Effector memory CD4-positive, alpha-beta T cell (primary cell): ENCODE data around the gene TMEM254.
"Not testable (repeated sequence)": the region's sequence is repeated elsewhere in the genome, so short reads cannot be mapped to it uniquely, and the experiment has no call there.

Experiments
- DNase-seq, 3 donors: peaks; one replicate each; pipeline ENCODE4 v3.0.0-alpha.2; 2020
- H3K27ac ChIP-seq: 2 replicates; pipeline ENCODE4 v1.7.0; 2013; ENCODE audit warnings: mild to moderate bottlenecking, low read length, moderate library complexity; ENCODE audit not compliant: insufficient read depth, poor library complexity, severe bottlenecking
- H3K27me3 ChIP-seq: replicated peaks from 2 replicates; pipeline ENCODE4 v1.7.0; 2013; ENCODE audit warnings: mild to moderate bottlenecking, low read length; ENCODE audit not compliant: insufficient read depth, control insufficient read depth, poor library complexity, severe bottlenecking
- H3K36me3 ChIP-seq: 2 replicates; pipeline ENCODE4 v1.7.0; 2013; ENCODE audit warnings: mild to moderate bottlenecking, low read length, moderate library complexity; ENCODE audit not compliant: control insufficient read depth, insufficient read depth
- H3K4me1 ChIP-seq: 2 replicates; pipeline ENCODE4 v1.7.0; 2013; ENCODE audit warnings: low read length, mild to moderate bottlenecking; ENCODE audit not compliant: control insufficient read depth, insufficient read depth, poor library complexity, severe bottlenecking
- H3K4me3 ChIP-seq: 2 replicates; pipeline ENCODE4 v1.7.0; 2013; ENCODE audit warnings: low read length, low read depth, mild to moderate bottlenecking; ENCODE audit not compliant: insufficient read depth, poor library complexity, severe bottlenecking
- H3K9me3 ChIP-seq: 2 replicates; pipeline ENCODE4 v1.7.0; 2013; ENCODE audit warnings: mild to moderate bottlenecking, low read length, moderate library complexity; ENCODE audit not compliant: control insufficient read depth

TMEM254 gene

DNA sequence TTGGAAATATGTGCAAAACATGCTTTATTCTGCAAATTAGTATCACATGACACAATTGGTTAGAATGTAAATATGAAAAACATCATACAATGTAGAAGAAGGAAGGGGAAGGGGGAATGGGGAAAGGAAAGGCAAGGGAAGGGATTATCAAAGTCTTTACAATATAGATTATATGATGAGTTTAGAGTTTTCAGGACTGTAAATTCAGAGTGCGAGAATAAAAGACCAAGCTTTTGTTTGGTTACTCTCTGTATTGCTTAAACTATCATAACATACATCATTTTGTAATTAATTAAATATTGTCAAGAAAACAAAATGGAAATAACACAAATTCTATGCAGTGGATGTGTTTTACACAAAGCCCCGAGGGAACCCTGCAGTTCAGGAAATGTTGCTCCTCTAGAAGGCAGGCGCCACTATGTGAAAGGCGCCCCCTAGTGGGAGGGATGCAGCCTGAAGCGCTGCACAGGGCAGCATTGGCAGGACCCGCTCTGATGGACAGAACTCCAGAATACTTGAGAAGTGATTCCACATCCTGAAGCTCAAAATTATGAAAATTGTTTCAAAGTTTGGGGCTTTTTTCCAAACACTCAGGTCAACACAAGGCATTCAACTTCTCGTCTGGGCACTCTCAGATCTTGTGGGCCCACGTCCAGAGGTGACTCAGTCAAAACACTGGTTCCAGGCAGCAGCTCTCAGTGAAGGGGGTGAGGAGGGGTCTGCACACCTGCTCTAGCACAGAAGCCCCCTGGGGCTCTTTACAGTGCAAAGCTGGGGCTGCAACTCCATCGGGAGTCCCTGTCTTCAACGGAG is 31.6 kb upstream of the TMEM254 start:
- Histone ChIP-seq H3K9me3 (no peaks in the 10 kb centered on the region), H3K36me3 (no peaks in the 10 kb centered on the region), H3K4me3 (no peak overlapping the region), H3K27ac (no peak overlapping the region), H3K27me3 (no peaks in the 10 kb centered on the region), H3K4me1 (no peaks in the 10 kb centered on the region)
- DNase-seq: peak; percentile 26 to 56 (median 29)

- no peak overlapping the region for H3K4me3 ChIP-seq
- no peak for DNase-seq
These were observed 27.7 kb upstream of the TMEM254 start for GRCh38 chr10:80050752-80051151.

DNA sequence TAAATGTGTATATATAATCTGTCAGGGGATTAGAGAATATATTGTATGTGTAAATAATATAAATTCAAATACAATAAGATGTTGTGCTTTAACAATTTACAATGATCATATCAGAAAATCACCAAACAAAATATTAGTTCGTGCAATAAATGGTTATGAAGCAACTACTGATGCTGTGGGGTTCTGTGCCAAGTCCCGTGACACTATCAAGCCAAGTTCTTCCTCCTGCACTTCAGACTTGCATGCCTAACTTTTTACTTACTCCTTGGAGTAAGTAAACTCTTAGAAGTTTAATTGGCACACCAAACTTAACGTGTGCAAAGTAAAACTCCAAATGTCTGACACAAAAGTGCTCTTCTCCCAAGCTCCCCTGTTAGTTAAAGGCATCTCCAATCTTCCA is 26.5 kb upstream of the TMEM254 start:
- no peaks in the 10 kb centered on the region for H3K9me3 ChIP-seq
- H3K27me3 ChIP-seq: no peaks in the 10 kb centered on the region

More at GRCh38 chr10:80050752-80051151, 27.7 kb upstream of the TMEM254 start:
- H3K36me3 ChIP-seq: no peaks in the 10 kb centered on the region
- no peaks in the 10 kb centered on the region for H3K9me3 ChIP-seq
- H3K27me3 ChIP-seq: no peaks in the 10 kb centered on the region
- H3K27ac ChIP-seq: no peak overlapping the region
- no peaks in the 10 kb centered on the region for H3K4me1 ChIP-seq

DNA sequence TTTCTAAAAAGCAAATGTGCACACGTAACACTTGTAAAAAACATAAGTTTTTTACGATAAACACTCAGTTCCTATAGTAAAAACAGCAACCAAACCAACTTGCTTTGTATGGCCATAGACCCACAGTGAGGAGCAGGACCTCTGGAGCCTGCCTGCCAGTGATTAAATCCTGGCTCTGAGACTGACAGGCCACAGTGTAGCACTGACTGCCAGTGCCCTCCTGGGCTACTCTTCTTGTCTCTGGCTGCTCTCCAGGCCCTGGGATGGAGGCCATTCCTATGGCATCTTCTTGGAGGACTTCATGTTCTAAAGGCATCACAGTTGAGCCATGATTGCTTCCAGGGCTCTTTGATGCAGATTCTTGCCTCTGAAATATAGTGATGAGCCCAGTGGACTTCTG is 22.7 kb upstream of the TMEM254 start:
- DNase-seq: no peak
- Histone ChIP-seq H3K27me3 (no peaks in the 10 kb centered on the region), H3K4me1 (no peaks in the 10 kb centered on the region), H3K36me3 (no peaks in the 10 kb centered on the region), H3K9me3 (no peaks in the 10 kb centered on the region), H3K4me3 (no peak overlapping the region), H3K27ac (no peak overlapping the region)

More for the DNA sequence above, 26.5 kb upstream of the TMEM254 start:
- DNase-seq: no peak
- no peaks in the 10 kb centered on the region for H3K36me3 ChIP-seq
- H3K27ac ChIP-seq: no peak overlapping the region
- no peak overlapping the region for H3K4me3 ChIP-seq
- no peaks in the 10 kb centered on the region for H3K4me1 ChIP-seq

GRCh38 chr10:80057171-80057570 is 21.3 kb upstream of the TMEM254 start:
- Histone ChIP-seq H3K36me3 (no peaks in the 10 kb centered on the region), H3K4me1 (no peaks in the 10 kb centered on the region), H3K27me3 (no peaks in the 10 kb centered on the region), H3K9me3 (no peaks in the 10 kb centered on the region), H3K4me3 (no peak overlapping the region), H3K27ac (no peak overlapping the region)
- no peak for DNase-seq

DNA sequence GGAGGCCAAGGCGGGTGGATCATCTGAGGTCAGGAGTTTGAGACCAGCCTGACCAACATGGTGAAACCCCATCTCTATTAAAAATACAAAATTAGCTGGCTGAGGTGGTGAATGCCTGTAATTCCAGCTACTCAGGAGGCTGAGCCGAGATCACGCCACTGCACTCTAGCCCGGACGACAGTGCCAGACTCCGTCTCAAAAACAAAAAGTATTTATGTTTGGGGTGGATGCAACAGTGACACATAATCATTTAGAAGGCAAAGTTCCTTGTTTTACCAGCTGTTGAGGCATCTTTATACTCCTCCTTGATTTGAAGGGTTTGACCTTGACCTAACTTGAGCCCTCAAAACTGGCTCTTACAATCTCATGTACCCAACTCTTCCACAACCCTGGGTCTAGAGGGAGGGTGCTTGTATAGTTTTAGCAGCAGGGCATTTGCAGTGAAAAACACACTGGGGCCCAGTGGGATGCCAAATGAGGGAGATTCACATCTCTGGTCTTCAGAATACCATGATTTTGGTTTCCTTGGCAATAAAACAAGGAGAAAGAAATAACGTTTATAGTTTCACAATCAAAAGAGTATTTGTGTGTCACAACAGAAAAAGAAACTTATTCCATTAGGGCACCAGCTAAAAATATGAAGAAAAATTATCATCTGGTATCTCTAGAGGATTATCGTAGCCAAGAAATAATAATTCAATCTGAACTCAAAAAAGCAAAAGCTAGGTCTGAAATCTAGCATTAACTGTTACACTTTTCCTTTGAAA is 14.2 kb upstream of the TMEM254 start:
- no peak for DNase-seq
- Histone ChIP-seq H3K36me3 (no peaks in the 10 kb centered on the region), H3K4me1 (no peaks in the 10 kb centered on the region), H3K27me3 (no peaks in the 10 kb centered on the region), H3K4me3 (no peak overlapping the region), H3K27ac (no peak overlapping the region), H3K9me3 (no peaks in the 10 kb centered on the region)

DNA sequence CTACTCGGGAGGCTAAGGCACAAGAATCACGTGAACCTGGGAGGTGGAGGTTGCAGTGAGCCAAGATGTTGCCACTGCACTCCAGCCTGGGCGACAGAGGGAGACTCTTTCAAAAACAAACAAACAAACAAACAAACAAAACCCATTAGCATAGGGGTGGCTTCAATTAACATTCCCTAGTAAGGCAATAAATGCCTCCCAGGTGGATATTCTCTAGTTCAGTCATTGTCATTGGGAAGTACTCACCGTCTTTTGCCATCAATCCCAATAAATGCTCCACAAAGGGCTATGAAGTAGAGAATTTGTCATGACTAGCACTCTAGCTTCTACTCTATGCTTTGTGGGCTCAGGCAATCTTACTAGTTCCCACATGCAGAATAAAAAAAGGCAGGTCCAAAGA is 11.7 kb upstream of the TMEM254 start:
- Histone ChIP-seq H3K36me3 (no peaks in the 10 kb centered on the region), H3K27me3 (no peaks in the 10 kb centered on the region), H3K4me1 (no peaks in the 10 kb centered on the region), H3K27ac (no peak overlapping the region), H3K9me3 (no peaks in the 10 kb centered on the region), H3K4me3 (no peak overlapping the region)
- DNase-seq: no peak

DNA sequence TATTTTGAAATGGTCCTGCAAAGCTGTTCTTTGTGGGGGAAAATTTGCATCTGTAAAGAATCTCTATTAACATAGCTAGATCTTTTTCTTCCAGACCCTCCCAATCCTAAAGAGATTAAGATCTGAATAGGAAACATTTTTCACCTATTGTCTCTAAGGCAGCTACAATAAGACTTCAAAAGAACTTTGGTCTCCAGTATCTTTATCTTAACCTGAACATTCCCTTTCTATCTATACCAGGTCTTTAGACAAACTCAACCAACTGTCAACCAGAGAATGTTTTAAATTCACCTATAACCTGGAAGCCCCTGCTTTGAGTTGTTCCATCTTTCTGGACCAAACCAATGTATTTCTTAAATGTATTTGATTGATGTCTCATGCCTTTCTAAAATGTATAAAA is 10.6 kb upstream of the TMEM254 start:
- H3K9me3 ChIP-seq, H3K36me3 ChIP-seq, H3K4me3 ChIP-seq, H3K27ac ChIP-seq, H3K27me3 ChIP-seq, DNase-seq, H3K4me1 ChIP-seq: not testable (repeated sequence)

DNA sequence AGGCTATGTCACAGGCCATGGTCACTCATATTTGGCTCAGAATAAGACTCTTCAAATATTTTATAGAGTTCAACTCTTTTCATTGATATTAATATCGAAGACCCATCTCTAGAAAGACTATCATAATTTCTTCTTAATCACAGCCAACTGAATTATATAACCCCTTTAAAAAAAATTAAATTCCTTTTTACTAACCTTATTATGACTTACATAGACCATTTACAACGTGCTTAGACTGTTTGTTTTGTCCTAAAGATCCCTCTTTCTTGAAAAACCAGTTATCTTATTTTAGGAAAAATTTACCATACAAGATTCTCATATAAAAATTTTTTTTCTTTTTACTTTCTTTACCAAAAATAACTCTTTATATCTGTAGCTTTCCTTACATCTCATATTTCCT is 10.2 kb upstream of the TMEM254 start:
- Histone ChIP-seq H3K4me1 (no peaks in the 10 kb centered on the region), H3K4me3 (no peak overlapping the region), H3K9me3 (no peaks in the 10 kb centered on the region), H3K36me3 (no peaks in the 10 kb centered on the region), H3K27me3 (no peaks in the 10 kb centered on the region), H3K27ac (no peak overlapping the region)
- DNase-seq: no peak

- no peaks in the 10 kb centered on the region for H3K4me1 ChIP-seq
- H3K9me3 ChIP-seq: no peaks in the 10 kb centered on the region
- no peaks in the 10 kb centered on the region for H3K36me3 ChIP-seq
- no peak for DNase-seq
- no peak overlapping the region for H3K4me3 ChIP-seq
- H3K27ac ChIP-seq: no peak overlapping the region
- no peaks in the 10 kb centered on the region for H3K27me3 ChIP-seq
These were observed 8.4 kb upstream of the TMEM254 start for GRCh38 chr10:80070057-80070456.
